Adrenal gland (tissue), 5 donors: ENCODE measurements around the gene PTPRD.
"Not testable (repeated sequence)": the region's sequence is repeated elsewhere in the genome, so short reads cannot be mapped to it uniquely, and the experiment has no call there.

Source experiments
- POLR2A ChIP-seq, 2 donors: fragments of 450-650 bp; IDR thresholded peaks; one replicate each; pipeline ENCODE4 v1.6.1; 2017; ENCODE audit warnings: antibody characterized with exemption in 2 of 2, mild to moderate bottlenecking in 2 of 2, moderate library complexity in 1 of 2
- TF ChIP-seq, protein P1 (sequence below), 6 experiments: fragments of 450-650 bp in 4 of 6; fragments of 200-600 bp in 2 of 6; sonication (generic) in 1 of 6; IDR thresholded peaks; 1 replicate in 5 of 6; 2 replicates in 1 of 6; pipeline versions ENCODE4 v1.5.1 to v1.8.0; 2016 to 2021; ENCODE audit warnings: antibody characterized with exemption in 6 of 6, mild to moderate bottlenecking in 2 of 6, moderate library complexity in 1 of 6
- donor health status: DM: no; HTN: no; CAD: no.

DNA sequence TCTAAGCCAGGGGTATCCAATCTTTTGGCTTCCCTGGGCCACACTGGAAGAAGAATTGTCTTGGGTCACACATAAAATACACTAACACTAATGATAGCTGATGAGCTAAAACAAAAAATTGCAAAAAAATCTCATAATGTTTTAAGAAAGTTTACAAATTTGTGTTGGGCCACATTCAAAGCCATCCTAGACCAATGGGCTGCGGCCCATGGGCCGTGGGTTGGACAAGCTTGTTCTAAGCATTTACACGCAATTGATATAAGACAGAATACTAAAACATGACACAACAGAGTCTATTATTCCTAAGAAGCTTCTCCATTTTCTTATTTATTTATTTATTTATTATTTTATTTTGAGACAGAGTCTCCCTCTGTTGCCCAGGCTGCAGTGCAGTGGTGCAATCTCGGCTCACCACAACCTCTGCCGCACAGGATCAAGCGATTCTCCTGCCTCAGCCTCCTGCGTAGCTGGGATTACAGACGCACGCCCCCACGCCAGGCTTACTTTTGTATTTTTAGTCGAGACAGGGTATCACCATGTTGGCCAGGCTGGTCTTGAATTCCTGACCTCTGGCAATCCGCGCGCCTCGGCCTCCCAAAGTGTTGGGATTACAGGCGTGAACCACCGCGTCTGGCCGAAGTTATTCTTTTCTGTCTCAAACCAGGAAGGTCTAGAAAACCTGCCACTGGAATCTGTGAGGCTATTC lies 1692.2 kb downstream of the PTPRD start:
- TF ChIP-seq, protein P1, sequence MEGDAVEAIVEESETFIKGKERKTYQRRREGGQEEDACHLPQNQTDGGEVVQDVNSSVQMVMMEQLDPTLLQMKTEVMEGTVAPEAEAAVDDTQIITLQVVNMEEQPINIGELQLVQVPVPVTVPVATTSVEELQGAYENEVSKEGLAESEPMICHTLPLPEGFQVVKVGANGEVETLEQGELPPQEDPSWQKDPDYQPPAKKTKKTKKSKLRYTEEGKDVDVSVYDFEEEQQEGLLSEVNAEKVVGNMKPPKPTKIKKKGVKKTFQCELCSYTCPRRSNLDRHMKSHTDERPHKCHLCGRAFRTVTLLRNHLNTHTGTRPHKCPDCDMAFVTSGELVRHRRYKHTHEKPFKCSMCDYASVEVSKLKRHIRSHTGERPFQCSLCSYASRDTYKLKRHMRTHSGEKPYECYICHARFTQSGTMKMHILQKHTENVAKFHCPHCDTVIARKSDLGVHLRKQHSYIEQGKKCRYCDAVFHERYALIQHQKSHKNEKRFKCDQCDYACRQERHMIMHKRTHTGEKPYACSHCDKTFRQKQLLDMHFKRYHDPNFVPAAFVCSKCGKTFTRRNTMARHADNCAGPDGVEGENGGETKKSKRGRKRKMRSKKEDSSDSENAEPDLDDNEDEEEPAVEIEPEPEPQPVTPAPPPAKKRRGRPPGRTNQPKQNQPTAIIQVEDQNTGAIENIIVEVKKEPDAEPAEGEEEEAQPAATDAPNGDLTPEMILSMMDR (IDR thresholded peaks at IDR 0.05) = not testable (repeated sequence)
- TF ChIP-seq POLR2A (IDR thresholded peaks at IDR 0.05) = not testable (repeated sequence)
